Spleen (tissue), 7 donors: ENCODE measurements around the gene CDC42EP2.

Experiments used
- CTCF ChIP-seq, 11 experiments: fragments of 200-600 bp in 7 of 11; fragments of 450-650 bp in 4 of 11; sonication (generic) in 4 of 11; IDR thresholded peaks in 8 of 11; conservative IDR thresholded peaks in 3 of 11; 1 replicate in 7 of 11; 2 replicates in 4 of 11; pipeline versions ENCODE4 v1.4.0 to v1.8.0; 2016 to 2021; ENCODE audit warnings: antibody characterized with exemption in 11 of 11, inconsistent platforms in 4 of 11, mild to moderate bottlenecking in 1 of 11
- POLR2A ChIP-seq, 3 donors: fragments of 450-650 bp; IDR thresholded peaks; one replicate each; pipeline ENCODE4 v1.5.1; 2017; ENCODE audit warnings: antibody characterized with exemption in 3 of 3, mild to moderate bottlenecking in 1 of 3
- POLR2AphosphoS5 ChIP-seq, 3 donors: sonication (generic); formaldehyde crosslinking; IDR thresholded peaks; one replicate each; pipeline ENCODE4 v1.5.1; 2017; ENCODE audit warnings: antibody characterized with exemption in 3 of 3
- donor health status: DM: no; HTN: no; CAD: no; lungs with moderate emphysema.
- donor health status: DM: no; HTN: no; CAD: no.
- donor health status: DM: no; HTN: no; CAD: no.

DNA sequence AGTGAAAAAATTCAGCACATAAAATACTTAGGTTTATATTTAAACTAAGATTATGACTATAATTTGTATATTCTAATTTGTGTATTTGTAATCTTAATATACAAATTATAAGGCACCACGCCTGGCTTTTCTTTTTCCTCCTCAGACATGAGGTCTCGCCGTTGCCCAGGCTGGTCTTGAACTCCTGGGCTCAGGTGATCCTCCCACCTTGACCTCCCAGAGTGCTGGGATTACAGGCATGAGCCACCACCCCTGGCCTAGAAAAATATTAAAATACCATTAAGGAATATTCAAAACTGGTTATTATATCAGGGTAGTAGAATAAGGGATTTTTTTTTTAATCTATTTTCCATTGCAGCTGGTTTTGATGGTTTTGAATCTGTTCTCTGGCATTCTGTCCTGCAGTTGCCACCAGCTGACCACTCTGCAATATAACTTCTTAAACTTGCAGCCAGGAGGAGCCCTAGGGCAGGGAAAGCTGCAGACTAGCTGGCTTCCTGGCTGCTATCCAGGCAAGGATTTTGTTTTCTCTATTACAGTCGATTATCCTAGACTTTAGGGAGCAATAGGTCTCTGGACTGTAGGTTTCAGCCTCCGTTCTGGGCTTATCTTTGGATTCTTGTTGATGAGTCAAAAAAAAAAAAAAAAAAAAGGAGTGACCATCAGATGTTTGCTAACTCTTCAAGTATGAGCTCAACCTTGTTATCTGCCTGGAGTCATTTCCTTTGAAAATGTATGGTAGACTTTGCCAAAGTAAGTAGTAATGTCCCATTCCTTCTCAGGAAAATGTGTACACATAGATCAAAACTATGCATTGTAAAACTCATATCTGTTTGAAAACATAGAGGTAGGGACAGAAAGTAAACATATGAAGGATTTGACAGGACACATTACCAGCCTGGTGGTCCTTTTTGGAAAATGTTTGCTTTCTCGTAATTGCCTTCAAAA lies 39.7 kb upstream of the CDC42EP2 start:
- TF ChIP-seq CTCF (IDR thresholded peaks at IDR 0.05 in 8 of 11, conservative IDR thresholded peaks at IDR 0.05 in 3 of 11) (peak; percentile 36 to 87 (median 75)), POLR2A (IDR thresholded peaks at IDR 0.05) (no peak), POLR2AphosphoS5 (IDR thresholded peaks at IDR 0.05) (peak in 1 of 3 donors; percentile 89)
